Kidney (tissue), 14 donors: ENCODE results near the gene EPM2AIP1. TPM values are rescaled to one million over a fixed set of nuclear protein-coding genes. Genes with fewer than 3 reads are reported as not detected.

Experiments
- DNase-seq, 5 donors: peaks; one replicate each; pipeline ENCODE4 v3.0.0-alpha.2; 2013 to 2020
- FAIRE-seq: peaks from 2 replicates; lab custom pipeline; 2012; peaks lifted over from hg19 to GRCh38; lab: Jason Lieb, UNC
- H3K27ac ChIP-seq, 2 donors: one replicate each; pipeline ENCODE4 v1.7.0; 2013; ENCODE audit warnings: low read depth in 2 of 2, low read length in 2 of 2, inconsistent platforms in 1 of 2
- H3K27me3 ChIP-seq: one replicate; pipeline ENCODE4 v1.7.1; 2013; ENCODE audit warnings: low read length, inconsistent platforms; ENCODE audit not compliant: control insufficient read depth, insufficient read depth
- H3K36me3 ChIP-seq, 3 donors: one replicate each; pipeline versions ENCODE4 v1.7.0 to v1.7.1; 2013; ENCODE audit warnings: low read length in 3 of 3, control low read depth in 1 of 3, inconsistent platforms in 1 of 3; ENCODE audit not compliant: insufficient read depth in 3 of 3, control insufficient read depth in 2 of 3
- H3K4me1 ChIP-seq, 3 donors: one replicate each; pipeline versions ENCODE4 v1.7.0 to v1.7.1; 2013; ENCODE audit warnings: low read length in 3 of 3, inconsistent platforms in 1 of 3, low read depth in 1 of 3; ENCODE audit not compliant: control insufficient read depth in 2 of 3, insufficient read depth in 2 of 3
- H3K4me3 ChIP-seq, 3 donors: one replicate each; pipeline versions ENCODE4 v1.7.0 to v1.8.1; 2013; ENCODE audit warnings: low read length in 3 of 3, control low read depth in 1 of 3, inconsistent platforms in 1 of 3
- H3K9ac ChIP-seq, 3 donors: one replicate each; pipeline versions ENCODE4 v1.7.0 to v1.7.1; 2013; ENCODE audit warnings: low read length in 3 of 3, control low read depth in 1 of 3, inconsistent platforms in 1 of 3
- H3K9me3 ChIP-seq, 3 donors: one replicate each; pipeline versions ENCODE4 v1.7.0 to v1.7.1; 2013; ENCODE audit warnings: low read length in 3 of 3, control low read depth in 1 of 3, inconsistent platforms in 1 of 3; ENCODE audit not compliant: control insufficient read depth in 2 of 3, insufficient read depth in 1 of 3
- intact Hi-C: fragments of 100-400 bp; cut with DNase I; formaldehyde crosslinking; loops from one replicate; pipeline ENCODE4 v1.11.1; 2022
- polyA plus RNA-seq: library from polyadenylated mRNA; stranded (reverse); fragments of 350-450 nt; fragmentation: Illumina TruSeq; extraction: RNeasy Lipid Tissue Mini Kit (QIAGEN cat#74804); gene quantifications from one replicate; pipeline ENCODE4 v1.2.3, GENCODE V29; 2014; ENCODE audit warnings: low read depth, low replicate concordance; ENCODE audit not compliant: insufficient read depth
- total RNA-seq: library from RNA; stranded (reverse); fragmentation: NEBNext Ultra II Directional; extraction: Animal tissue kit (Norgen Biotek cat#: 25700); gene quantifications from one replicate; pipeline ENCODE4 v1.2.1, GENCODE V29; 2021
- TF ChIP-seq, protein P1 (sequence below): IDR thresholded peaks from 3 replicates; pipeline ENCODE4 v1.5.1; 2012; ENCODE audit warnings: mild to moderate bottlenecking, moderate library complexity, borderline replicate concordance; ENCODE audit not compliant: insufficient read depth; ENCODE audit errors: extremely low read depth
- donor health status: control.
- donor health status: control.
- donor health status: control.
- donor health status: control.
- donor health status: control.
- donor health status: DM: yes; HTN: yes; CAD: no.
- donor health status: Normal renal cell carcinoma (clear cell type).

EPM2AIP1 gene
- total and polyA plus RNA-seq, 2 donors from 2014 or later: 7.4 to 26.5 TPM

DNA sequence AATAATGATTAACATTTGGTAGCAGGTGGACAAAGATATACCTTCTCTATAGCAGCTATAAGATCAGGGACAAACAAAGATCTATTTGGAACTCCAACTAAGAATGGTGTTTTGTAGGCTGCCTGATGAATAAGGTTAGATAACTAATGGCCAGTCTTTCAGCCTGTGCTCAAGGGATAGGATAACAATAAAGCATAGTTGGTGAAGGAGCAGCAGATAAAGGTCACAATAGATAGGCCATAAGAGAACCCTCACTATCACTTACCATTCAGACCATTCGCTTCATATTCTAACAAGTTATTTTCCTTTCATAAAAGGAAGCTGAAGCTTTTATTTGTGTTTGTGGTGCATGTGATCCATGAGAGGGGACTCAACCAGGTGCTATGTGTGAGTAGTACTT is 19.8 kb downstream of the EPM2AIP1 start:
- FAIRE-seq: no peak

DNA sequence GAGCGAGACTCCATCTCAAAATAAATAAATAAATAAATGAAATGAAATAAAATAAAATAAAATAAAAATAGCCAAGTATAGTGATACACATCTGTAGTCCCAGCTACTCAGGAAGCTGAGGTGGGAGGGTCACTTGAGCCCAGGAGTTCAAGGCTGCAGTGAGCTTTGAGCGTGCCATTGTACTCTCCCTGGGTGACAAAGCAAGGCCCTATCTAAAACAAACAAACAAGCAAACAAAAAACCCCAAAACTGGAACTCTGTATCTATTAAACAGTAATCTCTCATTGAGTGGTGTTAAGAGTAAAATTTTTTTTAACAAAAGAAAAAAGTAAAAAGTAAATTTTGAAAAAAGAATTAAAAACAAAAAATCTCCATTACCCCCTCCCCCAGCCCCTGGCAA is 20.8 kb downstream of the EPM2AIP1 start:
- FAIRE-seq: no peak
- no peaks in the 10 kb centered on the region for H3K9me3 ChIP-seq
- H3K36me3 ChIP-seq: no peaks in the 10 kb centered on the region
- no peaks in the 10 kb centered on the region for H3K4me1 ChIP-seq
- no peak for DNase-seq
- TF ChIP-seq, protein P1, sequence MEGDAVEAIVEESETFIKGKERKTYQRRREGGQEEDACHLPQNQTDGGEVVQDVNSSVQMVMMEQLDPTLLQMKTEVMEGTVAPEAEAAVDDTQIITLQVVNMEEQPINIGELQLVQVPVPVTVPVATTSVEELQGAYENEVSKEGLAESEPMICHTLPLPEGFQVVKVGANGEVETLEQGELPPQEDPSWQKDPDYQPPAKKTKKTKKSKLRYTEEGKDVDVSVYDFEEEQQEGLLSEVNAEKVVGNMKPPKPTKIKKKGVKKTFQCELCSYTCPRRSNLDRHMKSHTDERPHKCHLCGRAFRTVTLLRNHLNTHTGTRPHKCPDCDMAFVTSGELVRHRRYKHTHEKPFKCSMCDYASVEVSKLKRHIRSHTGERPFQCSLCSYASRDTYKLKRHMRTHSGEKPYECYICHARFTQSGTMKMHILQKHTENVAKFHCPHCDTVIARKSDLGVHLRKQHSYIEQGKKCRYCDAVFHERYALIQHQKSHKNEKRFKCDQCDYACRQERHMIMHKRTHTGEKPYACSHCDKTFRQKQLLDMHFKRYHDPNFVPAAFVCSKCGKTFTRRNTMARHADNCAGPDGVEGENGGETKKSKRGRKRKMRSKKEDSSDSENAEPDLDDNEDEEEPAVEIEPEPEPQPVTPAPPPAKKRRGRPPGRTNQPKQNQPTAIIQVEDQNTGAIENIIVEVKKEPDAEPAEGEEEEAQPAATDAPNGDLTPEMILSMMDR: no peak
- no peaks in the 10 kb centered on the region for H3K27me3 ChIP-seq
- H3K9ac ChIP-seq: no peak overlapping the region
- H3K27ac ChIP-seq: no peak overlapping the region
- H3K4me3 ChIP-seq: no peak overlapping the region
- intact Hi-C loops: no loop called here

More for the DNA sequence above, 19.8 kb downstream of the EPM2AIP1 start:
- Histone ChIP-seq H3K9ac (no peak overlapping the region), H3K36me3 (no peaks in the 10 kb centered on the region), H3K27ac (no peak overlapping the region), H3K9me3 (no peaks in the 10 kb centered on the region), H3K4me3 (no peak overlapping the region), H3K27me3 (no peaks in the 10 kb centered on the region), H3K4me1 (no peaks in the 10 kb centered on the region)
- intact Hi-C loops: no loop called here
- DNase-seq: no peak
- TF ChIP-seq, protein P1: no peak

DNA sequence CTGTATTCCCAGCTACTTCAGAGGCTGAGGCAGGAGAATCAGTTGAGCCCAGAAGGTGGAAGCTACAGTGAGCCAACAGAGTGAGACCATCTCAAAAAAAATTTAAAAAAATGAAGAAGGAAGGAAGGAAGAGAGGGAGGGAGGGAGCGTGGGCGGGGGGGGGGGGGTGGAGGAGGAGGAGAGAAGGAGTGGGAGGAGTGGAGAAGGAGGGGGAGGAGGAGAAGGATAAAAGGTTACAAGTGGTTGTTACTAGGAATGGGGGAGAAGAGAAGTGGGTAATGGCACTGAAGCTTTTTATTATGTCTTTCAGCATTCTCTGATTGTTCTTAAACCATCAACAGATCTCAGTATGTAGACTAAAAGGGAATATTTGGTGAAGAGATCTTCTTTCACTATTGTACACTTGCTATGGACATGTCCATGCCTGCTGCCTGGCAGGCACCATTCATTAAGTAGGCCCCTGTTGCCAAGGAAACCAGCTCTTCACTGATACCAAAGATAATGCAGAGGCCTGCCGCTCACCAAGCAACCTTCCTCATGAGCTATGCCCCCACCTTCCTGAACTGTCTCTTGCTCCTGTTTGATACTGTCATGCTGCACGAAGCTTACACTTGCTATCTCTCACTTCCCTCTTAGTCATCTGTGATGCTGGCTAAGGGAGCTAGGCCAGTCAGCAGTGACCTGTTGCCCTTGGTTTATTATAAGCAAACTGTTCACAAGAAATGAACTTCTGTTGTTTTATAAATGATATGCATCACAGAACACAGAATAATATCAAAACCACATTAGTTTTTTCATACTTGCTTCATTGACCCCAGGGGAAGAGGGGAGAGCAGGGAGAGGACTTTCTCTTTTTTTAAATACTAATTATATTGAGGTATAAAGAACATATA is 23.1 kb downstream of the EPM2AIP1 start:
- TF ChIP-seq, protein P1: no peak
- DNase-seq (peak in 4 of 5 donors; percentile 60 to 77 (median 72)), FAIRE-seq (no peak)
- intact Hi-C loops: no loop called here
- H3K9me3 ChIP-seq: no peaks in the 10 kb centered on the region
- no peak overlapping the region for H3K27ac ChIP-seq
- no peaks in the 10 kb centered on the region for H3K27me3 ChIP-seq
- H3K9ac ChIP-seq: no peak overlapping the region
- no peaks in the 10 kb centered on the region for H3K4me1 ChIP-seq
- H3K4me3 ChIP-seq: no peak overlapping the region
- no peaks in the 10 kb centered on the region for H3K36me3 ChIP-seq
